Keratinocyte (primary cell): ENCODE measurements around the gene ADGRB3. TPM values are rescaled to one million over a fixed set of nuclear protein-coding genes. Genes with fewer than 3 reads are reported as not detected.

ENCODE experiments used
- DNase-seq: peaks from one replicate; pipeline ENCODE4 v3.0.0-alpha.2; 2011; ENCODE audit warnings: low read depth, missing footprints, low spot score
- FAIRE-seq: peaks from 2 replicates; lab custom pipeline; 2011; peaks lifted over from hg19 to GRCh38; lab: Jason Lieb, UNC
- H2AFZ ChIP-seq: 2 replicates; pipeline ENCODE4 v1.6.0; 2012; ENCODE audit warnings: low read length, control low read depth, inconsistent platforms; ENCODE audit not compliant: control insufficient read depth
- H3K27ac ChIP-seq: 2 replicates; pipeline ENCODE4 v1.5.1; 2011; ENCODE audit warnings: low read length; ENCODE audit not compliant: control insufficient read depth, insufficient read depth
- H3K27me3 ChIP-seq: 3 replicates; pipeline ENCODE4 v1.6.0; 2011; ENCODE audit warnings: low read length; ENCODE audit not compliant: control insufficient read depth, insufficient read depth; ENCODE audit errors: extremely low read depth
- H3K36me3 ChIP-seq, 2 experiments: 2 replicates in 1 of 2; 3 replicates in 1 of 2; pipeline ENCODE4 v1.5.1; 2011; ENCODE audit warnings: low read length in 2 of 2, mild to moderate bottlenecking in 1 of 2; ENCODE audit not compliant: control insufficient read depth in 2 of 2, insufficient read depth in 2 of 2; ENCODE audit errors: extremely low read depth in 1 of 2
- H3K4me1 ChIP-seq: 3 replicates; pipeline ENCODE4 v1.5.1; 2011; ENCODE audit warnings: low read length; ENCODE audit not compliant: control insufficient read depth, insufficient read depth; ENCODE audit errors: extremely low read depth
- H3K4me2 ChIP-seq: 3 replicates; pipeline ENCODE4 v1.6.0; 2011; ENCODE audit warnings: low read depth, low read length; ENCODE audit not compliant: control insufficient read depth, insufficient read depth; ENCODE audit errors: extremely low read depth
- H3K4me3 ChIP-seq, 3 experiments: fragments of 200-600 bp in 1 of 3; sonication (generic) in 1 of 3; 2 replicates in 2 of 3; 3 replicates in 1 of 3; pipeline ENCODE4 v1.5.1; 2011 to 2016; ENCODE audit warnings: low read length in 3 of 3, mild to moderate bottlenecking in 3 of 3, control low read depth in 2 of 3, inconsistent platforms in 1 of 3, low read depth in 1 of 3, mixed read lengths in 1 of 3, mixed run types in 1 of 3, moderate library complexity in 1 of 3; ENCODE audit not compliant: control insufficient read depth in 2 of 3, insufficient read depth in 2 of 3; ENCODE audit errors: extremely low read depth in 1 of 3
- H3K79me2 ChIP-seq: 2 replicates; pipeline ENCODE4 v1.6.0; 2012; ENCODE audit warnings: low read length; ENCODE audit not compliant: control insufficient read depth, insufficient read depth
- H3K9ac ChIP-seq: 3 replicates; pipeline ENCODE4 v1.6.0; 2011; ENCODE audit warnings: low read length; ENCODE audit not compliant: control insufficient read depth, insufficient read depth; ENCODE audit errors: extremely low read depth
- H3K9me1 ChIP-seq: 3 replicates; pipeline ENCODE4 v1.6.0; 2011; ENCODE audit warnings: low read length; ENCODE audit not compliant: control insufficient read depth, insufficient read depth; ENCODE audit errors: extremely low read depth
- H3K9me3 ChIP-seq: 2 replicates; pipeline ENCODE4 v1.5.1; 2012; ENCODE audit warnings: low read depth, low read length; ENCODE audit not compliant: control insufficient read depth
- H4K20me1 ChIP-seq: 3 replicates; pipeline ENCODE4 v1.6.0; 2011; ENCODE audit warnings: low read length; ENCODE audit not compliant: control insufficient read depth, insufficient read depth; ENCODE audit errors: extremely low read depth
- CTCF ChIP-seq, 3 experiments: IDR thresholded peaks in 1 of 3; conservative IDR thresholded peaks in 1 of 3; optimal IDR thresholded peaks in 1 of 3; 2 replicates in 2 of 3; 3 replicates in 1 of 3; pipeline versions ENCODE3 to v1.5.1; 2011; ENCODE audit warnings: low read length in 3 of 3, mild to moderate bottlenecking in 3 of 3, moderate library complexity in 2 of 3, control low read depth in 1 of 3, inconsistent platforms in 1 of 3; ENCODE audit not compliant: insufficient read depth in 2 of 3; ENCODE audit errors: extremely low read depth in 1 of 3
- EZH2 ChIP-seq: IDR thresholded peaks from one replicate; pipeline ENCODE4 v1.6.1; 2012; ENCODE audit warnings: inconsistent platforms, mild to moderate bottlenecking, low read length, moderate library complexity
- dilution Hi-C: fragments of 300-500 bp; cut with MboI; formaldehyde crosslinking; loops from one replicate; pipeline ENCODE4 v1.7.0; 2020; ENCODE audit warnings: low sequenced_read_pairs; ENCODE audit not compliant: extremely low pct_ligation_motif_present
- polyA plus RNA-seq, 5 experiments: library from polyadenylated mRNA; depleted of rRNA in 3 of 5; stranded (reverse) in 3 of 5; stranded (forward) in 1 of 5; unstranded in 1 of 5; fragments of >200 nt; gene quantifications; 1 replicate in 1 of 5; 2 replicates in 3 of 5; 3 replicates in 1 of 5; pipeline versions ENCODE4 v1.2.1 to v1.2.3, GENCODE V29; 2011 to 2012; ENCODE audit warnings: missing spikeins in 2 of 5, low read depth in 1 of 5, low replicate concordance in 1 of 5

The ADGRB3 gene
- polyA plus RNA-seq, 1 donor (not counting 4 experiments of a cell fraction or from before 2014, with no cell fraction given) = not detected

GRCh38 chr6:69084746-69085335 is 449.8 kb downstream of the ADGRB3 start:
- Histone ChIP-seq H3K4me2 (no peak overlapping the region), H2AFZ (no peak overlapping the region), H3K36me3 (no peaks in the 10 kb centered on the region), H3K27me3 (no peaks in the 10 kb centered on the region), H3K79me2 (no peaks in the 10 kb centered on the region), H3K27ac (no peak overlapping the region), H3K4me1 (no peaks in the 10 kb centered on the region), H3K9ac (no peak overlapping the region), H4K20me1 (no peaks in the 10 kb centered on the region), H3K4me3 (no peak overlapping the region), H3K9me3 (no peaks in the 10 kb centered on the region), H3K9me1 (no peaks in the 10 kb centered on the region)
- DNase-seq (no peak), FAIRE-seq (no peak)
- no peak for TF ChIP-seq CTCF (optimal IDR thresholded peaks at IDR 0.05 in 1 of 3, IDR thresholded peaks at IDR 0.05 in 1 of 3, conservative IDR thresholded peaks at IDR 0.05 in 1 of 3; ENCODE audit: extremely low read depth in 1 of 3, insufficient read depth in 2 of 3, low read length in 3 of 3)
- no peak for TF ChIP-seq EZH2
- dilution Hi-C loops = no loop called here

GRCh38 chr6:69086689-69087088 is 451.6 kb downstream of the ADGRB3 start:
- dilution Hi-C loops = no loop called here
- Histone ChIP-seq H3K4me2 (no peak overlapping the region), H3K9me1 (no peaks in the 10 kb centered on the region), H3K27me3 (no peaks in the 10 kb centered on the region), H3K4me3 (no peak overlapping the region), H3K4me1 (no peaks in the 10 kb centered on the region), H3K36me3 (no peaks in the 10 kb centered on the region), H3K9me3 (no peaks in the 10 kb centered on the region), H3K79me2 (no peaks in the 10 kb centered on the region), H3K27ac (no peak overlapping the region), H3K9ac (no peak overlapping the region), H4K20me1 (no peaks in the 10 kb centered on the region), H2AFZ (no peak overlapping the region)
- FAIRE-seq (no peak), DNase-seq (no peak)
- TF ChIP-seq EZH2 (no peak), CTCF (optimal IDR thresholded peaks at IDR 0.05 in 1 of 3, IDR thresholded peaks at IDR 0.05 in 1 of 3, conservative IDR thresholded peaks at IDR 0.05 in 1 of 3; ENCODE audit: extremely low read depth in 1 of 3, insufficient read depth in 2 of 3, low read length in 3 of 3) (no peak)
